ENCODE data around the gene DGKD.

The DGKD gene

GRCh38 chr2:233430081-233430480, 75.8 kb downstream of the DGKD start:
- no peak for FAIRE-seq

- FAIRE-seq = no peak
Observed at GRCh38 chr2:233430651-233431050, 76.4 kb downstream of the DGKD start.

GRCh38 chr2:233433029-233433428, 78.7 kb downstream of the DGKD start:
- no peak for FAIRE-seq

GRCh38 chr2:233433794-233434193, 79.5 kb downstream of the DGKD start:
- no peak for FAIRE-seq

GRCh38 chr2:233434666-233435330, 80.5 kb downstream of the DGKD start:
- no peak for FAIRE-seq

GRCh38 chr2:233435436-233436190, 81.3 kb downstream of the DGKD start:
- FAIRE-seq = no peak

- no peak for FAIRE-seq
Observed at GRCh38 chr2:233436191-233436581, 81.9 kb downstream of the DGKD start.

- no peak for FAIRE-seq
Observed at GRCh38 chr2:233436691-233437438, 82.6 kb downstream of the DGKD start.

GRCh38 chr2:233437439-233437955, 83.2 kb downstream of the DGKD start:
- no peak for FAIRE-seq

GRCh38 chr2:233438573-233439147, 84.4 kb downstream of the DGKD start:
- FAIRE-seq = no peak

GRCh38 chr2:233439191-233439590, 84.9 kb downstream of the DGKD start:
- FAIRE-seq = no peak

- no peak for FAIRE-seq
Observed at GRCh38 chr2:233440314-233440713, 86.0 kb downstream of the DGKD start.

- FAIRE-seq = no peak
Observed at GRCh38 chr2:233440714-233441113, 86.4 kb downstream of the DGKD start.

- no peak for FAIRE-seq
Observed at GRCh38 chr2:233441161-233442027, 87.1 kb downstream of the DGKD start.

- FAIRE-seq = no peak
Observed at GRCh38 chr2:233442028-233442310, 87.7 kb downstream of the DGKD start.

GRCh38 chr2:233443511-233444183, 89.4 kb downstream of the DGKD start:
- FAIRE-seq = peak; percentile 53

GRCh38 chr2:233444501-233444900, 90.2 kb downstream of the DGKD start:
- no peak for FAIRE-seq

GRCh38 chr2:233445152-233445830, 91.0 kb downstream of the DGKD start:
- no peak for FAIRE-seq

- no peak for FAIRE-seq
Observed at GRCh38 chr2:233446121-233446520, 91.8 kb downstream of the DGKD start.

- no peak for FAIRE-seq
Observed at GRCh38 chr2:233446606-233447305, 92.5 kb downstream of the DGKD start.
